Measurements from ENCODE around the gene CNTNAP5. TPM values are rescaled to one million over a fixed set of nuclear protein-coding genes. Genes with fewer than 3 reads are reported as not detected.

The CNTNAP5 gene
- total and polyA plus RNA-seq, 2 experiments from 2014 or later: 0.28 TPM; not detected in 1

DNA sequence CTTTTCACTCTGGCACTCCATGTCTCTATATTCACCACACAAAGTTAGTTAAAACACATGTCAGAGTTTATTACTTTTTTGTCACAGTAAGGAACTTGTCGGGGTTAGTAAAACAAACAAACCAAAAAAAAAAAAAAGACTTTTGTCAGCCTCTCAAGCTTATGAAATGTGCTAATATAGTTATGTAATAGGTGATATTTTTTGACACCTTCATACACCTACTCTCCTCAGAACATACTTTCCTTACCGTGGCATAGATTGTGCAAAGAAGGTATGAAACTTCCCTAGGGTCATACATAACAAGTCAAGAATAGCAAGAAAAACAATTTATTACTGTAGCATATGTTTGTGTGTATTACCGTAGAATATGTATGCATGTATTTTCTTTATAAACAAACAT is 633.3 kb downstream of the CNTNAP5 start:
- Histone ChIP-seq H3K27ac (no peak overlapping the region), H3K9me3 (ENCODE audit: low read depth) (no peaks in the 10 kb centered on the region), H3K36me3 (replicated peaks; ENCODE audit: insufficient read depth, low read depth) (no peaks in the 10 kb centered on the region), H3K27me3 (no peaks in the 10 kb centered on the region), H3K4me1 (ENCODE audit: insufficient read depth) (no peaks in the 10 kb centered on the region), H4K20me1 (ENCODE audit: insufficient read depth, poor library complexity, severe bottlenecking) (no peaks in the 10 kb centered on the region), H3K79me2 (no peaks in the 10 kb centered on the region), H2AFZ (no peak overlapping the region), H3K9me2 (replicated peaks; ENCODE audit: insufficient read depth) (no peaks in the 10 kb centered on the region), H3K4me2 (no peak overlapping the region), H3K4me3 (no peak overlapping the region)
- no peak for TF ChIP-seq CTCF (IDR thresholded peaks at IDR 0.05; ENCODE audit: poor library complexity)
- no peak for TF ChIP-seq EZH2 (IDR thresholded peaks at IDR 0.05; ENCODE audit: borderline replicate concordance)
- no peak for TF ChIP-seq EZH2phosphoT487 (IDR thresholded peaks at IDR 0.05; ENCODE audit: low read depth, severe bottlenecking, unreplicated experiment)
- 80% methylated on average over 3 of the region's 3 CpGs for WGBS (ENCODE audit: low lambda C conversion rate, missing lambda C conversion rate)
- no peak for DNase-seq (ENCODE audit: low spot score)

DNA sequence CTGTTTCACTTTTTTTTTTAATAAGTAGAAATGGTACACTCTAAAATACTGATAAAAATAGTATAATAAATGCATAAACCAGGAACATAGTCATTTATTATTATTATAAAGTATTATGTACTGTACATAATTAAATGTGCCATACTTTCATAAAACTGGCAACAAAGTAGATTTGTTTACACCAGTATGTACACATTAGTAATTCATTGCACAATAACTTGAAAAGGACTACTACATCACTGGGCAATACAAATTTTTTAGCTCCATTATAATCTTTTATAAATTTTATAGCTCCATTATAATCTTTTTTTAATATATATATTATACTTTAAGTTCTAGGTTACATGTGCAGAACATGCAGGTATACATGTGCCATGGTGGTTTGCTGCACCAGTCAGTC is 636.5 kb downstream of the CNTNAP5 start:
- Histone ChIP-seq H3K4me3 (no peak overlapping the region), H3K4me2 (no peak overlapping the region), H3K9me2 (replicated peaks; ENCODE audit: insufficient read depth) (no peaks in the 10 kb centered on the region), H3K9me3 (ENCODE audit: low read depth) (no peaks in the 10 kb centered on the region), H3K36me3 (replicated peaks; ENCODE audit: insufficient read depth, low read depth) (no peaks in the 10 kb centered on the region), H3K79me2 (no peaks in the 10 kb centered on the region), H3K27me3 (no peaks in the 10 kb centered on the region), H3K27ac (no peak overlapping the region), H4K20me1 (ENCODE audit: insufficient read depth, poor library complexity, severe bottlenecking) (no peaks in the 10 kb centered on the region), H2AFZ (no peak overlapping the region), H3K4me1 (ENCODE audit: insufficient read depth) (no peaks in the 10 kb centered on the region)
- no peak for DNase-seq (ENCODE audit: low spot score)
- TF ChIP-seq EZH2 (IDR thresholded peaks at IDR 0.05; ENCODE audit: borderline replicate concordance) (no peak), CTCF (IDR thresholded peaks at IDR 0.05; ENCODE audit: poor library complexity) (no peak), EZH2phosphoT487 (IDR thresholded peaks at IDR 0.05; ENCODE audit: low read depth, severe bottlenecking, unreplicated experiment) (no peak)

DNA sequence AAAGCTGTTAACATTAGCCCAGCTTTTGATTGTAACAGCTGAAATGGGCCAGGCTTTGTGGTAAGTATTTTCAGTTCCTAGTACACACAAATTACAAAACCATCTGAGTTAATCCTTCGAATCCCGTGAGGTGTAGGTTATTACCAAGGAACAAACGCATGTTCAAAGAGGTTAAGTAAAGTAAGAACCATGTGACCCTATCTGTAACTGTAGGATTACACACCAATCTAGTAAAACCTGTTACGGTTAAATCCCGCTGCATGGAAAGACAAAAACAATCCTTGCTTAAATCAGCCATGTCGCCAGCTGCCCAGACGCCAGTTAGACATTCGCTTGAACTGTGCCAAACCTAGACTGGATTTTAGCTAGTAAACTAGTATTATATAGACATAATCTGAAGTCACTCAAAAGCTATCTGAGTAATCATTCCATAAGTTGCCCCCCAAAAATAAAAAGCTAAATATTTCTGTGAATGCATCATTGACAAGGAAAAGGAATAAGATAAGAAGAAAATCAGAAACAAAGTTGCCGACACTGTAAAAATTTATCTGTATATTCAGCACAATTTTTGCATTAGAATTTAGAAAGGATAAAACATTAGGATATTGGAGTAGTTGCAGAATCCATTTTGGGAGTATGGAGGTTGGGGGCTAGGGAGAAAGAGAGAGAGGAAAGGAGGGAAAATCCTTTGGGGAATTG is 638.0 kb downstream of the CNTNAP5 start:
- DNase-seq (ENCODE audit: low spot score): no peak
- H4K20me1 ChIP-seq (ENCODE audit: insufficient read depth, poor library complexity, severe bottlenecking): no peaks in the 10 kb centered on the region
- H3K9me3 ChIP-seq (ENCODE audit: low read depth): no peaks in the 10 kb centered on the region
- H3K4me2 ChIP-seq: no peak overlapping the region
- H3K4me1 ChIP-seq (ENCODE audit: insufficient read depth): no peaks in the 10 kb centered on the region
- no peaks in the 10 kb centered on the region for H3K36me3 ChIP-seq (replicated peaks; ENCODE audit: insufficient read depth, low read depth)
- no peaks in the 10 kb centered on the region for H3K27me3 ChIP-seq
- H3K4me3 ChIP-seq: no peak overlapping the region
- H3K9me2 ChIP-seq (replicated peaks; ENCODE audit: insufficient read depth): no peaks in the 10 kb centered on the region
- no peak overlapping the region for H2AFZ ChIP-seq
- no peak overlapping the region for H3K27ac ChIP-seq
- 83% methylated on average over 9 of the region's 9 CpGs for WGBS (ENCODE audit: low lambda C conversion rate, missing lambda C conversion rate)
- H3K79me2 ChIP-seq: no peaks in the 10 kb centered on the region
- TF ChIP-seq CTCF (IDR thresholded peaks at IDR 0.05; ENCODE audit: poor library complexity) (no peak), EZH2 (IDR thresholded peaks at IDR 0.05; ENCODE audit: borderline replicate concordance) (no peak), EZH2phosphoT487 (IDR thresholded peaks at IDR 0.05; ENCODE audit: low read depth, severe bottlenecking, unreplicated experiment) (no peak)

DNA sequence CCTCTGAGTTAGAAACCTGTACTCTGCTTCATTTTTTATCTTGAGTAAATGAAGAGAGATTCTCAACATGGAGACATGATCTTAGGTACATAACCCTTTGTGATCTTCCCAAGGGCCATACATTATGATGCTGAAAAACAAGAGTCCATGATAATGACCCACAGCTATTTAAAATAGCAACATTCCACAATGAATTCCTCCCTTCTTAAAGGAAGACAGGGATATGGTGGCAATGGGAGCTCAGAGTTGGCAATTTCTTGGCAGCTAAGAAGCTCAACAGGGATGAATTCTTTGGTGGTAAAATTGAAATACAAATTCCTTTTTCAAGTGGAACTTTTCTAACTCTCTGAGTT is 638.5 kb downstream of the CNTNAP5 start:
- Histone ChIP-seq H3K27me3 (no peaks in the 10 kb centered on the region), H3K4me2 (no peak overlapping the region), H3K36me3 (replicated peaks; ENCODE audit: insufficient read depth, low read depth) (no peaks in the 10 kb centered on the region), H3K9me3 (ENCODE audit: low read depth) (no peaks in the 10 kb centered on the region), H3K4me1 (ENCODE audit: insufficient read depth) (no peaks in the 10 kb centered on the region), H3K9me2 (replicated peaks; ENCODE audit: insufficient read depth) (no peaks in the 10 kb centered on the region), H2AFZ (no peak overlapping the region), H4K20me1 (ENCODE audit: insufficient read depth, poor library complexity, severe bottlenecking) (no peaks in the 10 kb centered on the region), H3K27ac (no peak overlapping the region), H3K4me3 (no peak overlapping the region), H3K79me2 (no peaks in the 10 kb centered on the region)
- DNase-seq (ENCODE audit: low spot score): no peak
- TF ChIP-seq CTCF (IDR thresholded peaks at IDR 0.05; ENCODE audit: poor library complexity) (no peak), EZH2 (IDR thresholded peaks at IDR 0.05; ENCODE audit: borderline replicate concordance) (no peak), EZH2phosphoT487 (IDR thresholded peaks at IDR 0.05; ENCODE audit: low read depth, severe bottlenecking, unreplicated experiment) (no peak)
